Measurements from ENCODE around the gene SLC52A3.
"Not testable (repeated sequence)": the region's sequence is repeated elsewhere in the genome, so short reads cannot be mapped to it uniquely, and the experiment has no call there.

Gene SLC52A3

GRCh38 chr20:768426-768978 lies at the start of gene SLC52A3:
Gene SLC52A3, minus strand, starts transcription at chr20:768500. Its CDS starts 2,726 bp downstream, at chr20:765774.
- no peak for DNase-seq (ENCODE audit: low spot score)

DNA sequence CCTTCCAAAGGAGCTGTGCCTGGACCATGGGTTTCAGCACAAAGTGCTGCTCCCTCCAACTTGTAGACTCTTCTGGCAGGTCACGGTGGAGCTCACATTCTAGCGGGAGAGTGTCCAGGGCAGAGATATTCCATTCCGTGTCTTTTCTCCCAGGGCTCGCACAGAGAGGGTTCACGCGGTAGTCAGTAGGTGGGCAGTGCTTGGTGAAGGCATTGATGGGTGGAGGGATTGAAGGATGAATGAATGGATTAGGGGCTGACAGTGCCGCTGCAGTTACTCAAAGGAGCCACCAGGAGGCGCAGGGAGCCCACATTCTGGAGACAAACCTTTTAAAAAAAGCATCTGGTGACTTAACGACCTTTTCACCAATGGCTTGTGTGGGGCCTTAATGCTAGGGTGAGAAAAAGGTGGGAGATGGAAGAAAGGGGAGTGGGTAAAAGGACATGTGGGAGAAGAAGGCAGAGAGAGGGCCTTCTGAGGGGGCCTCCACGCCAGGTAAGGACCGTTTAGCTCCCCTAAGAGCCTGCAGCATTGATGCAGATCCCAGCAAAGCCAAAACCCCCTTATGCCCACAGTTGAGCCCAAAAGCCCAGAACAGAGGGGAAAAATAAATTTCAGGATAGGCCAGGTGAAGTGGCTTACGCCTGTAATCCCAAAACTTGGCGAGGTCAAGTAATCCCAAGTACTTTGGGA lies 47.8 kb upstream of the SLC52A3 start:
- DNase-seq (ENCODE audit: low spot score): peak; percentile 84

DNA sequence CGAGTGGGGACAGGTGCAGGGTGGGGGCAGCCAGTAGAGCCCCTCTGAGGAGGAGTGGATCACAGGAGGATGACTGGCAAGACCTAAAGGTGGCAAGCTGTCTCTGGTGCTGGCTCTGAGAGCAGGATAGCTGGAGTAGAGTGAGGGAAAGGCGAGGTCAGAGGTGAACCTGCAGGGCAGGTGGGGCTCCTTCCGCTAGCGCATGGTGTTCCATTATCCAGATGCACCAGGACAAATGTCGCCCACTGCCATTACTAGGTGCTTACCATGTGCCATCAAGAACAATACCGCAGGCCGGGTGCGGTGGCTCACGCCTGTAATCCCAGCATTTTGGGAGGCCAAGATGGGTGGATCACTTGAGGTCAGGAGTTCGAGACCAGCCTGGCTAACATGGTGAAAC lies 46.9 kb upstream of the SLC52A3 start:
- DNase-seq (ENCODE audit: low spot score): no peak

- no peak for DNase-seq (ENCODE audit: low spot score)
These were observed 45.1 kb upstream of the SLC52A3 start for GRCh38 chr20:813390-813789.

GRCh38 chr20:812435-812814 lies 44.1 kb upstream of the SLC52A3 start:
- not testable (repeated sequence) for DNase-seq (ENCODE audit: low spot score)

DNA sequence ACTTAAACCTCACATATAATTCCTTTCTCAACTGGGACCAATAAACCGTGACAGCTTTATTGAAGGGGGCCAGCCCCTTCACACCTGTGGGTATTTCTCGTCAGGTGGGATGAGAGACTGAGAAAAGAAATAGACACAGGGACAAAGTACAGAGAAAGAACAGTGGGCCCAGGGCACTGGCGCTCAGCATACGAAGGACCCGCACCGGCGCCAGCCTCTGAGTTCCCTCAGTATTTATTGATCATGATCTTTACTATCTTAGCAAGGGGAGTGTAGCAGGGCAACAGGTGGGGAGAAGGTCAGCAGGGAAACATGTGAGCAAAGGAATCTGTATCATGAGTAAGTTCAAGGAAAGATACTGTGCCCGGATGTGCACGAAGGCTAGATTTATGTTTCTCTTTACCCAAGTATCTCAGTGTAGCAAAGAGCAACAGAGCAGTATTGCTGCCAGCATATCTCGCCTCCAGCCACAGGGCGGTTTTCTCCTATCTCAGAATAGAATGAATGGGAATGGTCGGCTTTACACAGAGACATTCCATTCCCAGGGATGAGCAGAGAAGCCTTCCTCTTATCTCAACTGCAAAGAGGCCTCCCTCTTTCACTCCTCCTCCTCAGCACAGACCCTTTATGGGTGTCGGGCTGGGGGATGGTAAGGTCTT lies 43.6 kb upstream of the SLC52A3 start:
- DNase-seq (ENCODE audit: low spot score): not testable (repeated sequence)

GRCh38 chr20:805713-806112 lies 37.4 kb upstream of the SLC52A3 start:
- no peak for DNase-seq (ENCODE audit: low spot score)

DNA sequence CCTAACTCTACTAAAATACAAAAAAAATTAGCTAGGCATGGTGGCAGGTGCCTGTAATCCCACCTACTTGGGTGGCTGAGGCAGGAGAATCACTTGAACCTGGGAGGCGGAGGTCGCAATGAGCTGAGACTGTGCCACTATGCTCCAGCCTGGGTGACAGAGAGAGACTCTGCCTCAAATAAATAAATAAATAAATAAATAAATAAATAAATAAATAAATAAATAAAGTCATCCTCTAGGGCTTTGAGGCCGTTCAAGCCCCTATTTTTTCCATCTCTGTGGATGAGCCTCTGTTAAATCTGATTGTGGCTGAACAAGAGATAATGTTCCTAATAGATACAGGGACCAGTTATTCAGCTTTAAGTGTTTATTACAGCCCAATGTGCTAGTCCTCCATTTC lies 33.4 kb upstream of the SLC52A3 start:
- no peak for DNase-seq (ENCODE audit: low spot score)

DNA sequence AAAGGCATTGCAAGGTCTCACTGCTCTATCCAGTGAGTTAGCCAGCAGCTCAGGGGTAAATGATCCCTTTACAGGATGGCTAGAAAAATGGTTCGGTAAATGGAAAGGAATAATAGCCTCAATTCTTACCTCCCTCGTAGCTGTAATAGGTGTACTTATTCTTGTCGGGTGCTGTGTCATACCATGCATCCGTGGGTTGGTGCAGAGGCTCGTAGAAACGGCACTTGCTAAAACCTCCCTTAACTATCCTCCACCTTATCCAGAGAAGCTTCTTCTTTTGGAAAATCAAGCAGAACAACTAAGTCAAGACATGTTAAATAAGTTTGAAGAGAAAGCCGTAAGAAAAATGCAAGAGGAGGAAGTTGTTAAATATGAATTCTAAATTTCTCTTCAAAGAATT lies 31.7 kb upstream of the SLC52A3 start:
- not testable (repeated sequence) for DNase-seq (ENCODE audit: low spot score)

GRCh38 chr20:798746-799145 lies 30.4 kb upstream of the SLC52A3 start:
- DNase-seq (ENCODE audit: low spot score): not testable (repeated sequence)

DNA sequence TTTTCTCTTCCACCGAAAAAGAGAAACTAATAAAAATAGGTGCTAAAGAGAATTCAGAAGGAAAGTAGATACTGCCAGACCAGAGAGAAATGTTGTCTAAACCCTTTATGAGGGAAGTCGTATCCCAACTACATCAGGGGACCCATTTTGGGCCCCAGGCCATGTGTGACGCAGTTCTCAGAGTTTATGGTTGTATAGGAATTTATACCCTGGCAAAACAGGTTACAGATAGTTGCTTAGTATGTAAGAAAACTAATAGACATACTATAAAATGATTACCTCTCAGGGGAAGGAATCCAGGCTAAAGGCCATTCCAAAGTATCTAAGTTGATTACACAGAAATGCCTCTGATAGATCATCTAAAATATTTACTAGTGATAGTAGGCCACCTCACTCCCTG lies 28.6 kb upstream of the SLC52A3 start:
- no peak for DNase-seq (ENCODE audit: low spot score)

DNA sequence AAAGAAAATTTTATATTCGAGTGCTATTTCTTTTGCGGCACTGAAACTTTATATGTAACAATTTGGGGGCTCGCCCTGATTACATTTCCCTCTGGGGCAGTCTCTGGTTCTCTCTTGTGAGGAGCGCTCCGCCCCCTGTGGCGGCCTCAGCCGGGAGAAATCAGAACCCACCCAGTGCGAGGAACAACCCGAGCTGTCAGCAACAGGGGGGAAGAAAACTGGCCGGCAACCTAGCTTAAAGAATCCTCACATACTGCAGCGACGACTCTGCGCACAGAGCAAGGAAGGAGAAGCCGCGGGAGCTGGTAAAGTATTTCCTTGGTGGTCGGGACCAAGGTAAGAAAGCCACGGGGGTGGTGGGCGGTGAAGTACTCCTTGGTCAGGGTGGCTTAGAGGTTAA lies 23.9 kb upstream of the SLC52A3 start:
- DNase-seq (ENCODE audit: low spot score): no peak

DNA sequence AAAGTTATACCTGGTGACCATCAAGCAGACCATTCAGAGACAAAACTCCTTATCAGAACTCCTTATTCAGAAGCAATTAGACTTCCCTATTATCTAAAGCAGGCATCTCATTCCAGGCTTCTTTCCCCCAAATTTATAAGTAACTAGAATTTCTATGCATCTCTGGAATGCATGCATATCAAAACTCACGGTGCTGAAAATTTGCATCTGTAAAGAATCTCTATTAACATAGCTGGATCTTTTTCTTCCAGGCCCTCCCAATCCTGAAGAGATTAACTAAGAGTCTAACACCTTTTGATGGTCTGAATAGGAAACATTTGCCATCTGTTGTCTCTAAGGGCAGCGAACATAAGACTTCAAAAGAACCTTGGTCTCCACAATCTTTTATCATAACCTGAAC lies 22.8 kb upstream of the SLC52A3 start:
- no peak for DNase-seq (ENCODE audit: low spot score)

- DNase-seq (ENCODE audit: low spot score): no peak
These were observed 19.5 kb upstream of the SLC52A3 start for GRCh38 chr20:787825-788224.

GRCh38 chr20:779771-780170 lies 11.5 kb upstream of the SLC52A3 start:
- DNase-seq (ENCODE audit: low spot score): no peak

DNA sequence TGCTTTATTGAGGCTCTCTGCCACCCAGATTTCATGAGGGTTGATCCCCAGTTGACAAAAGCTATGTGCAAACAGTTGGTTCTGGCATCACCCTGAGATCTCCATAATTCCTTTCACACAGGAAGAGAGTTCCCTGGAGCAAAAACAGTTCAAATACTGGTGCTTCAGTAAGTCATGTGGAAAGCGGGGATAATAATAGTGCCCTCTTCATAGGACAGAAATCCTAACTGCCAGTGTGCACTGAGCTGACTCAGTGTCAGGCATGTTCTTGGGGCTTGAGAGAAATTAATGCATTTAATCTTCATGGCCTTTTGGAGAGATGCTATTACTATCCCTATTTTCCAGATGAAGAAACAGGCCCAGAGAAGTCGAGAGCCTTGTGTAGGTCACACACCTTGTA lies 7.9 kb upstream of the SLC52A3 start:
- no peak for DNase-seq (ENCODE audit: low spot score)

GRCh38 chr20:775679-776135 lies 7.4 kb upstream of the SLC52A3 start:
- no peak for DNase-seq (ENCODE audit: low spot score)

DNA sequence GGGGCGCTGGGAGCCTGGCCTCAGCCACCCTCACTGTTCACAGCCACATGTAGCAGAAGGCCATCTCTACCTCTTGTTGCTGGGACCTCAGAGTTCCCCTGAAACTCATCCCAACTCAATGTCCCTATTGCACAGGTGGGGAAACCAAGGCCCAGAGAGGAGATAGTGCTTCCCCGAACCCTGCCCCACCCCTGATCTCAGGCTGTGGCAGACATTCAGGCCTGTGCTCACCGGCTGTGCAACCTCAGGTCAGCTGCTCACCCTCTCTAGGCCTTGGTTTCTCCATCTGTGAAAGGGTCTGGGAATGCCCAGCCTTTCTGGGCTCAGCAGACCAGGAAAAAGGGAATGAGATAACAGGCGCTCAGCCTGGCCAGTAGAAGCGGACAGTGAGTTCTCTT lies 6.4 kb upstream of the SLC52A3 start:
- no peak for DNase-seq (ENCODE audit: low spot score)

- no peak for DNase-seq (ENCODE audit: low spot score)
These were observed 5.8 kb upstream of the SLC52A3 start for GRCh38 chr20:774016-774659.

GRCh38 chr20:772806-773205 lies 4.5 kb upstream of the SLC52A3 start:
- no peak for DNase-seq (ENCODE audit: low spot score)

- DNase-seq (ENCODE audit: low spot score): no peak
These were observed 3.6 kb upstream of the SLC52A3 start for GRCh38 chr20:771741-772464.

GRCh38 chr20:770691-771090 lies 2.4 kb upstream of the SLC52A3 start:
- no peak for DNase-seq (ENCODE audit: low spot score)

All from hematopoietic multipotent progenitor cell treated with erythropoietin and hydrocortisone succinate and interleukin-3 and kit ligand, for 17 days (in vitro differentiated cells).